Esophagus muscularis mucosa (tissue), 4 donors: Measurements from ENCODE around the gene MYADML2. TPM values are rescaled to one million over a fixed set of nuclear protein-coding genes. Genes with fewer than 3 reads are reported as not detected.

Experiments
- DNase-seq: peaks from one replicate; pipeline ENCODE4 v3.0.0-alpha.2; 2017; ENCODE audit errors: extremely low spot score
- H3K27ac ChIP-seq, 4 donors: fragments of 200-600 bp; sonication (generic); replicated peaks in 1 of 4; 1 replicate in 3 of 4; 2 replicates in 1 of 4; pipeline ENCODE4 v1.5.1; 2016 to 2019; ENCODE audit warnings: mild to moderate bottlenecking in 1 of 4
- H3K27me3 ChIP-seq, 4 donors: fragments of 200-600 bp; sonication (generic); one replicate each; pipeline versions ENCODE4 v1.5.1 to v1.6.0; 2016 to 2019
- H3K36me3 ChIP-seq, 4 donors: fragments of 200-600 bp; sonication (generic); one replicate each; pipeline ENCODE4 v1.5.1; 2016 to 2019
- H3K4me1 ChIP-seq, 4 donors: fragments of 200-600 bp; sonication (generic); one replicate each; pipeline ENCODE4 v1.5.1; 2016 to 2019
- H3K4me3 ChIP-seq, 4 donors: fragments of 200-600 bp; sonication (generic); 1 replicate in 2 of 4; 2 replicates in 2 of 4; pipeline ENCODE4 v1.5.1; 2016 to 2019; ENCODE audit warnings: mild to moderate bottlenecking in 4 of 4, moderate library complexity in 1 of 4
- H3K9me3 ChIP-seq, 4 donors: fragments of 200-600 bp; sonication (generic); 1 replicate in 3 of 4; 2 replicates in 1 of 4; pipeline ENCODE4 v1.5.1; 2016 to 2019
- EP300 ChIP-seq: sonication (generic); formaldehyde crosslinking; IDR thresholded peaks from one replicate; pipeline ENCODE4 v1.6.1; 2017; ENCODE audit warnings: antibody characterized with exemption
- POLR2A ChIP-seq: fragments of 450-650 bp; IDR thresholded peaks from one replicate; pipeline ENCODE4 v1.6.1; 2017; ENCODE audit warnings: antibody characterized with exemption, moderate library complexity, mild to moderate bottlenecking, low read depth
- POLR2AphosphoS5 ChIP-seq, 2 donors: sonication (generic); formaldehyde crosslinking; IDR thresholded peaks; one replicate each; pipeline ENCODE4 v1.6.1; 2017; ENCODE audit warnings: antibody characterized with exemption in 2 of 2
- WGBS: methylation state at CpG from one replicate; pipeline ENCODE4 v1.1.5; 2018; 5-methylcytosine and 5-hydroxymethylcytosine counted together
- intact Hi-C: fragments of 100-400 bp; cut with DNase I; formaldehyde crosslinking; loops from one replicate; pipeline ENCODE4 v1.15.1; 2023
- total RNA-seq, 4 donors: library from RNA; depleted of rRNA; stranded (reverse); fragments of >200 nt; gene quantifications; one replicate each; pipeline versions ENCODE4 v1.1.0 to v1.2.1, GENCODE V29; 2016
- TF ChIP-seq, protein P1 (sequence below), 3 experiments: fragments of 200-600 bp in 2 of 3; fragments of 450-650 bp in 1 of 3; sonication (generic) in 2 of 3; IDR thresholded peaks; one replicate each; pipeline ENCODE4 v1.5.1; 2017 to 2019; ENCODE audit warnings: antibody characterized with exemption in 3 of 3, mild to moderate bottlenecking in 2 of 3, moderate library complexity in 1 of 3

Gene MYADML2
- total RNA-seq, 4 donors from 2014 or later: not detected

DNA sequence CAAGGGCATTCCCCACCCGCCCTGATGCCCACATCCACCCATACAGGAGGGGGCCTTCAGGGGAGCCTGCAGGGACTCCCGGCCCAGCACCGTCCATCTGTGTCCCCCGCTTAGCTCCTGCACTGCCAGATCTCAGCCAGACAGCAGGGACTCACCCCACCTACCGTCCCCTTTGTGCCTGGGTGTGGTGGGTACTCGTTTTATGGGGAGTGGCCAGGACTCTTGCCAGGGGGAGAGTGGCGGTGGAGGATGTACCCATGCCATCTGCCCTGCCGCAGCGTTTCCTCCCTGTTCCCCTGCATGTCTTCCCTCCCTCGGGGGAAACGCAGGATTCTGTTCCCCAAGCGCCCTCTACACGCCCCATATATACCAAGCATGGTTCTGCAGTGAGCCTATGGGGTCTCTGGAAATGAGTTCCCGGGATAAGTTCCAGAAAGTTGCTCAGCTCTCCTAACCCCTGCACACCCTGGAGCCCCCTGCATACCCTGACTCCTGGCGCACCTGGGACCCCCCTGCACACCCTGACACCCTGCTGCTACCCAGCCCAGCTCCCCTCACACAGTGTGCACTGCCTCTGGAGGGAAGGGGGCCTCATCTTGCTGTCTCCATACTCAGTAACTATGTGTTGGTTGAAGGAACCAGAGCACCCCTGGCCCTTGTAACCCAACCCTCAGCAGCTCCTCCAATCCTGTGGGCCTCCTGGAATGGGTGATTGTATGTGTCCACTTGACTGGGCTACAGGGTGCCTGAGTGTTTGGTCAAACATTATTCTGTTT is 15.3 kb downstream of the MYADML2 start:
- H3K27me3 ChIP-seq: peaks cover 0 to 19% (median 1%) of the 10 kb centered on the region in 4 donors
- no peaks in the 10 kb centered on the region for H3K36me3 ChIP-seq
- no peak for TF ChIP-seq EP300
- TF ChIP-seq POLR2AphosphoS5 (IDR thresholded peaks at IDR 0.05): no peak
- TF ChIP-seq POLR2A: no peak
- TF ChIP-seq, protein P1, sequence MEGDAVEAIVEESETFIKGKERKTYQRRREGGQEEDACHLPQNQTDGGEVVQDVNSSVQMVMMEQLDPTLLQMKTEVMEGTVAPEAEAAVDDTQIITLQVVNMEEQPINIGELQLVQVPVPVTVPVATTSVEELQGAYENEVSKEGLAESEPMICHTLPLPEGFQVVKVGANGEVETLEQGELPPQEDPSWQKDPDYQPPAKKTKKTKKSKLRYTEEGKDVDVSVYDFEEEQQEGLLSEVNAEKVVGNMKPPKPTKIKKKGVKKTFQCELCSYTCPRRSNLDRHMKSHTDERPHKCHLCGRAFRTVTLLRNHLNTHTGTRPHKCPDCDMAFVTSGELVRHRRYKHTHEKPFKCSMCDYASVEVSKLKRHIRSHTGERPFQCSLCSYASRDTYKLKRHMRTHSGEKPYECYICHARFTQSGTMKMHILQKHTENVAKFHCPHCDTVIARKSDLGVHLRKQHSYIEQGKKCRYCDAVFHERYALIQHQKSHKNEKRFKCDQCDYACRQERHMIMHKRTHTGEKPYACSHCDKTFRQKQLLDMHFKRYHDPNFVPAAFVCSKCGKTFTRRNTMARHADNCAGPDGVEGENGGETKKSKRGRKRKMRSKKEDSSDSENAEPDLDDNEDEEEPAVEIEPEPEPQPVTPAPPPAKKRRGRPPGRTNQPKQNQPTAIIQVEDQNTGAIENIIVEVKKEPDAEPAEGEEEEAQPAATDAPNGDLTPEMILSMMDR (IDR thresholded peaks at IDR 0.05): no peak
- intact Hi-C loops: no loop called here
- DNase-seq: no peak
- H3K27ac ChIP-seq: no peak overlapping the region
- 48% methylated on average over 10 of the region's 15 CpGs for whole genome bisulfite sequencing
- no peaks in the 10 kb centered on the region for H3K9me3 ChIP-seq
- no peak overlapping the region for H3K4me3 ChIP-seq
- peaks cover 16 to 21% (median 21%) of the 10 kb centered on the region in 4 donors for H3K4me1 ChIP-seq

DNA sequence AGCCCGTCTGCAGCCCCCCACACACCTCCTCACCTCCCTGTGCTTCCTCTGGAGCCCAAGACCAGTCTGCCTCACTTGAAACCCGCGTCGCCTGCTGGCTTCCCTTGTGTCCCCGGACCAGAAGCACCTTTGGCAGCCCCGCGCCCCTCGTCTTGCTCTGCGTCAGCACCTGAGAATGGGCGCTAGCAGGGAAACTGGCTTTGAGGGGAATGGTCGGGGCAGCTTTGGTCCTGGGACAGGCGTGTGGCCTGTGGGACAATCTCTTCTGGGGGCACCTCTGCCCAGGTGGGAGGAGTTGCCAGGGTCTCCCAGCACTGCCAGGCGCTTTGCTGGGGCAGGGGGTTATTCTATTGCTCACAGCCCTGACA is 15.9 kb downstream of the MYADML2 start:
- Histone ChIP-seq H3K27ac (no peak overlapping the region), H3K27me3 (peaks cover 0 to 19% (median 1%) of the 10 kb centered on the region in 4 donors), H3K9me3 (no peaks in the 10 kb centered on the region), H3K4me3 (no peak overlapping the region), H3K36me3 (no peaks in the 10 kb centered on the region), H3K4me1 (peaks cover 12 to 21% (median 18%) of the 10 kb centered on the region in 4 donors)
- no peak for DNase-seq
- intact Hi-C loops: no loop called here
- 84% methylated on average over 13 of the region's 13 CpGs for WGBS
- TF ChIP-seq POLR2A (no peak), POLR2AphosphoS5 (IDR thresholded peaks at IDR 0.05) (no peak), EP300 (no peak)
- TF ChIP-seq, protein P1 (IDR thresholded peaks at IDR 0.05): no peak

DNA sequence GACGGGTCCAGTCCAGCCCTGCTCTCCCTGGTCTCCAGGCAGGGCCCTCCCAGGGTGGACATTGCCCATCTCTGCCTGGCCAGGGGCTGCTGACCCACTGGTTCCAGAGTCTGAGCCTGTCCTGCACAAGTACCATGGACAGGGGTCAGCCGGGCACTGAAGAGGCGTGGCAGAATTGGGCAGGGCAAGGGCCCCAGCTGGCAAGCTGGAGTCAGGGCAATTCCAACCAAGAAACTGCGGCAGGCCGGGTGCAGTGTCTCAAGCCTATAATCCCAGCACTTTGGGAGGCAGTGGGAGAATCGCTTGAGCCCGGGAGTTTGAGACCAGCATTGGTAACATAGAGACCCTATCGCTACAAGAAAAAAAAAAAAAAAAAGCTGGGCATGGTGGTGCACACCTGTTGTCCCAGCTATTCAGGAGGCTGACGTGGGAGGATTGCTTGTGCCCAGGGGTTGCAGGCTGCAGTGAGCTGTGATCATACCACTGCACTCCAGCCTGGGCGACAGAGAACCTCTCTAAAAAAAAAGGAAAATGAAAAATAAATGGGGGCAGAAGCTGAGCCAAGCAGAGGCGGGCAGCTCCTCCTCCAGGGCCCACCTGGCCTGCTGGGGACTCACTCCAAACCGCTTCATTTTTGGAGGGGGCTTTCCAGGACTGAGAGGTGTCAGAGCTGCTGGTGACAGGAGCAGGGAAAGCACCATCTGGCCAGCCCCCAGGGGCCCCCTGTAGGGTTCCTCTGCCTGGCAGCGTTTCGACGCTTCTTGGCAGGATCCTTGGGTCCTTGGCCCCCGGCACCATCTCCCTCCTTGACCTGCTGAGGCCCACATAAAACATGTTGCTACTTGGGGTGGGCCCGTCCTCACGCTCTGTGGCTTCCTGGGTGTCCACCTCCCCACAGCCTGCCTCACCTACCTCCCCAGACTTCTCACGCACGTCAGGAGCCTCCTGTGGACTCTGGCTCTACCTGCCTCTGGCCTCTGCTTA is 16.6 kb downstream of the MYADML2 start:
- Histone ChIP-seq H3K27ac (no peak overlapping the region), H3K4me3 (no peak overlapping the region), H3K27me3 (peaks cover 0 to 19% (median 1%) of the 10 kb centered on the region in 4 donors), H3K9me3 (no peaks in the 10 kb centered on the region), H3K4me1 (peaks cover 19 to 29% (median 26%) of the 10 kb centered on the region in 4 donors), H3K36me3 (no peaks in the 10 kb centered on the region)
- intact Hi-C loops: no loop called here
- DNase-seq: no peak
- WGBS: 77% methylated on average over 12 of the region's 20 CpGs
- TF ChIP-seq, protein P1 (IDR thresholded peaks at IDR 0.05): no peak
- TF ChIP-seq POLR2A (no peak), POLR2AphosphoS5 (IDR thresholded peaks at IDR 0.05) (no peak), EP300 (no peak)

DNA sequence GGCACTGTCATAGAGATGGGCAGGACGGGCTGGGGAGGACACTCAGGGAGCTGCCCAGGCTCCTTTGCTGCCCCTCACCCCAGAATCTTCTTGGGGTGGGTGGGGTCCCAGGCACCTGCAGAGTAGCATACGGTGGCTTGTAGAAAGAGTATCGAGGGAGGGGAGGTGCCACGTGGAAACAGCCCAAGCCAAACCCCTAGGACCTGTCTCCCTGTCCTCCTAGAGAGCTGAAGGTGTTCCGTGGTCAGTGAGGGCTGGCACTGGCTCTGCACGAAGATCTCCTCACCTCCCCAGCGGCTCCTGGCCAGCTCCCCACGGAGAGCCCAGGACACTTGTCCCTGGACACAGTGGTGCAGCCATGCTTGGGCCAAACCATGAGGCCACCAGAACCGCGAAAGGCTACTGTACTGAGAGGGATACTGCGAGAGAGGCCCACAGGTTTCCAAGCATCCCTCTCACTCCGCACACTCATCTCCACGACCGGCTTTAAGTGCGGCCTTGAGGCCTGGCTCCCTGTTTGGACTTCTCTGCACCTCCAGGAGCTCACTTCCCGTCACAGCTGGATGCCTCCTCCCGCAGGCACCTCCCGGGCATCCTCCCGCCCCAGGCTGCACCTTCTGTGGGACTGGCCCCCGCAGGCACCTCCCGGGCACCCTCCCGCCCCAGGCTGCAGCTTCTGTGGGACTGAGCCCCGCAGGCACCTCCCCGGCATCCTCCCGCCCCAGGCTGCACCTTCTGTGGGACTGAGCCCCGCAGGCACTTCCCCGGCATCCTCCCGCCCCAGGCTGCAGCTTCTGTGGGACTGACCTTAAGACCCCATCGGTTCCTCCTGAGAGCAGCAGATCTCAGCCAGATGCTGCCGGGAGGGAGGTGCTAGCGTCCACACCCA is 17.5 kb downstream of the MYADML2 start:
- Histone ChIP-seq H3K4me3 (no peak overlapping the region), H3K27me3 (peaks cover 0 to 19% (median 1%) of the 10 kb centered on the region in 4 donors), H3K4me1 (peaks cover 29 to 38% (median 35%) of the 10 kb centered on the region in 4 donors), H3K27ac (no peak overlapping the region), H3K36me3 (no peaks in the 10 kb centered on the region), H3K9me3 (no peaks in the 10 kb centered on the region)
- intact Hi-C loops: no loop called here
- TF ChIP-seq POLR2AphosphoS5 (IDR thresholded peaks at IDR 0.05) (no peak), POLR2A (no peak)
- 90% methylated on average over 20 of the region's 31 CpGs for WGBS
- no peak for DNase-seq
